Lung (tissue), 12 donors: Measurements from ENCODE around the gene COG7. TPM values are rescaled to one million over a fixed set of nuclear protein-coding genes. Genes with fewer than 3 reads are reported as not detected.

Experiments used
- ATAC-seq: fragments of 200-7000 bp; cut with Tn5 transposase; one replicate; pipeline ENCODE4 v1.9.1; 2020; ENCODE audit warnings: moderate number of reproducible peaks; ENCODE audit not compliant: insufficient read depth, low FRiP score
- DNase-seq, 3 donors: peaks; one replicate each; pipeline ENCODE4 v3.0.0-alpha.2; 2013 to 2017
- H3K27ac ChIP-seq, 2 donors: one replicate each; pipeline ENCODE4 v1.5.1; 2013; ENCODE audit warnings: mild to moderate bottlenecking in 2 of 2, moderate library complexity in 2 of 2, control low read depth in 1 of 2, inconsistent platforms in 1 of 2, low read depth in 1 of 2, low read length in 1 of 2
- H3K27me3 ChIP-seq, 3 donors: one replicate each; pipeline ENCODE4 v1.5.1; 2013; ENCODE audit warnings: low read length in 2 of 3; ENCODE audit not compliant: control insufficient read depth in 3 of 3, insufficient read depth in 3 of 3
- H3K36me3 ChIP-seq, 4 donors: one replicate each; pipeline ENCODE4 v1.5.1; 2013; ENCODE audit warnings: low read length in 4 of 4, mild to moderate bottlenecking in 1 of 4, moderate library complexity in 1 of 4; ENCODE audit not compliant: control insufficient read depth in 4 of 4, insufficient read depth in 4 of 4
- H3K4me1 ChIP-seq, 5 donors: one replicate each; pipeline ENCODE4 v1.5.1; 2013; ENCODE audit warnings: low read length in 5 of 5, mild to moderate bottlenecking in 2 of 5, moderate library complexity in 1 of 5; ENCODE audit not compliant: control insufficient read depth in 5 of 5, insufficient read depth in 5 of 5
- H3K4me3 ChIP-seq: one replicate; pipeline ENCODE4 v1.5.1; 2013; ENCODE audit warnings: mild to moderate bottlenecking, control low read depth, moderate library complexity
- H3K9ac ChIP-seq, 2 donors: one replicate each; pipeline ENCODE4 v1.5.1; 2013; ENCODE audit warnings: low read length in 2 of 2, control low read depth in 1 of 2; ENCODE audit not compliant: insufficient read depth in 1 of 2
- H3K9me3 ChIP-seq, 4 donors: one replicate each; pipeline ENCODE4 v1.5.1; 2013; ENCODE audit warnings: low read length in 3 of 4, mild to moderate bottlenecking in 1 of 4, moderate library complexity in 1 of 4; ENCODE audit not compliant: control insufficient read depth in 4 of 4, insufficient read depth in 3 of 4
- CTCF ChIP-seq: IDR thresholded peaks from 2 replicates; pipeline ENCODE4 v1.5.1; 2012; ENCODE audit warnings: mild to moderate bottlenecking; ENCODE audit errors: control extremely low read depth, extremely low read depth
- WGBS, 2 donors: extraction: QIAGEN DNeasy Blood & Tissue Kit; methylation state at CpG; one replicate each; pipeline ENCODE4 v1.1.7; 2013; 5-methylcytosine and 5-hydroxymethylcytosine counted together
- polyA plus RNA-seq, 2 donors: library from polyadenylated mRNA; stranded (reverse); fragments of 200-250 nt; gene quantifications; one replicate each; pipeline ENCODE4 v1.2.1, GENCODE V29; 2013
- total RNA-seq, 2 donors: library from RNA; depleted of rRNA in 1 of 2; stranded (reverse); fragments of >200 nt in 1 of 2; gene quantifications; one replicate each; pipeline ENCODE4 v1.2.1, GENCODE V29; 2014 to 2021
- donor health status: control.
- donor health status: control.
- donor health status: Bipolar disorder and iron deficiency.
- donor health status: healthy.
- donor health status: DM: yes; HTN: yes; CAD: no.

Gene COG7
- total and polyA plus RNA-seq, 4 donors = 14.9 to 34.0 (median 20.0) TPM

- Histone ChIP-seq H3K9me3 (no peaks in the 10 kb centered on the region), H3K4me1 (peaks cover 0 to 27% (median 9%) of the 10 kb centered on the region in 5 donors), H3K27me3 (no peaks in the 10 kb centered on the region), H3K36me3 (peaks cover 0 to 29% (median 25%) of the 10 kb centered on the region in 4 donors), H3K27ac (peak overlapping the region; percentile 12 to 93), H3K9ac (no peak overlapping the region), H3K4me3 (no peak overlapping the region)
- WGBS, 2 donors = 67 to 82% methylated on average over 6 of the region's 6 CpGs
- ATAC-seq = no peak
- no peak for TF ChIP-seq CTCF
- no peak for DNase-seq
These were observed 44.5 kb upstream of the COG7 start for GRCh38 chr16:23497543-23497868.

- Histone ChIP-seq H3K4me3 (no peak overlapping the region), H3K9me3 (no peaks in the 10 kb centered on the region), H3K9ac (peak overlapping the region in 1 of 2 donors; percentile 32), H3K27me3 (no peaks in the 10 kb centered on the region), H3K27ac (peak overlapping the region; percentile 12 to 93), H3K4me1 (peaks cover 0 to 25% (median 9%) of the 10 kb centered on the region in 5 donors), H3K36me3 (peaks cover 0 to 33% (median 26%) of the 10 kb centered on the region in 4 donors)
- TF ChIP-seq CTCF = no peak
- peak in 2 of 3 donors; percentile 6 to 36 for DNase-seq
- WGBS, 2 donors = 27 to 28% methylated on average over 12 of the region's 12 CpGs
- peak; percentile 58 for ATAC-seq
These were observed 44.0 kb upstream of the COG7 start for GRCh38 chr16:23496821-23497542.

- Histone ChIP-seq H3K9ac (no peak overlapping the region), H3K36me3 (peaks cover 6 to 43% (median 35%) of the 10 kb centered on the region in 4 donors), H3K4me1 (peaks cover 0 to 21% (median 9%) of the 10 kb centered on the region in 5 donors), H3K27me3 (no peaks in the 10 kb centered on the region), H3K27ac (no peak overlapping the region), H3K9me3 (no peaks in the 10 kb centered on the region), H3K4me3 (no peak overlapping the region)
- DNase-seq (no peak), ATAC-seq (no peak)
- TF ChIP-seq CTCF = no peak
- WGBS, 2 donors = 94 to 96% methylated on average over 4 of the region's 4 CpGs
These were observed 42.7 kb upstream of the COG7 start for GRCh38 chr16:23495671-23496070.
